Esophagus muscularis mucosa (tissue), 3 donors: Measurements from ENCODE around the gene NUDT16L1.

ENCODE experiments used
- CTCF ChIP-seq, 3 experiments: fragments of 200-600 bp in 2 of 3; fragments of 450-650 bp in 1 of 3; sonication (generic) in 2 of 3; IDR thresholded peaks; one replicate each; pipeline ENCODE4 v1.5.1; 2017 to 2019; ENCODE audit warnings: antibody characterized with exemption in 3 of 3, mild to moderate bottlenecking in 2 of 3, moderate library complexity in 1 of 3
- POLR2A ChIP-seq: fragments of 450-650 bp; IDR thresholded peaks from one replicate; pipeline ENCODE4 v1.6.1; 2017; ENCODE audit warnings: antibody characterized with exemption, moderate library complexity, mild to moderate bottlenecking, low read depth
- POLR2AphosphoS5 ChIP-seq, 2 donors: sonication (generic); formaldehyde crosslinking; IDR thresholded peaks; one replicate each; pipeline ENCODE4 v1.6.1; 2017; ENCODE audit warnings: antibody characterized with exemption in 2 of 2

- TF ChIP-seq POLR2AphosphoS5 (IDR thresholded peaks at IDR 0.05) (no peak), POLR2A (no peak), CTCF (IDR thresholded peaks at IDR 0.05) (no peak)
Observed at GRCh38 chr16:4684763-4685162, 8.6 kb upstream of the NUDT16L1 start.
